ENCODE measurements around the gene C17orf107. TPM values are rescaled to one million over a fixed set of nuclear protein-coding genes. Genes with fewer than 3 reads are reported as not detected.

The C17orf107 gene
- polyA plus RNA-seq, 1 donor from 2014 or later = 0.45 TPM

GRCh38 chr17:4891411-4892410, 7.6 kb upstream of the C17orf107 start:
- H3K9ac ChIP-seq (ENCODE audit: low read length) = no peak overlapping the region
- no peak overlapping the region for H2AFZ ChIP-seq (ENCODE audit: low read depth, low read length)
- H3K27me3 ChIP-seq (ENCODE audit: insufficient read depth, low read depth, low read length) = no peaks in the 10 kb centered on the region
- no peak overlapping the region for H3K4me3 ChIP-seq (ENCODE audit: low read length)
- no peaks in the 10 kb centered on the region for H3K9me3 ChIP-seq (ENCODE audit: low read length)
- H3K79me2 ChIP-seq (replicated peaks; ENCODE audit: insufficient read depth, low read length) = no peaks in the 10 kb centered on the region
- no peaks in the 10 kb centered on the region for H3F3A ChIP-seq (ENCODE audit: insufficient read depth, low read length, poor library complexity, severe bottlenecking)
- TF ChIP-seq POLR2AphosphoS5 (IDR thresholded peaks at IDR 0.05) (no peak), EZH2 (IDR thresholded peaks at IDR 0.05; ENCODE audit: borderline replicate concordance, insufficient read depth, low read length, poor library complexity, severe bottlenecking) (no peak), EP300 (conservative IDR thresholded peaks at IDR 0.05; ENCODE audit: poor library complexity, severe bottlenecking) (no peak), TAF1 (IDR thresholded peaks at IDR 0.05; ENCODE audit: low read depth) (no peak), MXI1 (conservative IDR thresholded peaks at IDR 0.05; ENCODE audit: poor library complexity, severe bottlenecking) (no peak)
- TF ChIP-seq, protein P1, sequence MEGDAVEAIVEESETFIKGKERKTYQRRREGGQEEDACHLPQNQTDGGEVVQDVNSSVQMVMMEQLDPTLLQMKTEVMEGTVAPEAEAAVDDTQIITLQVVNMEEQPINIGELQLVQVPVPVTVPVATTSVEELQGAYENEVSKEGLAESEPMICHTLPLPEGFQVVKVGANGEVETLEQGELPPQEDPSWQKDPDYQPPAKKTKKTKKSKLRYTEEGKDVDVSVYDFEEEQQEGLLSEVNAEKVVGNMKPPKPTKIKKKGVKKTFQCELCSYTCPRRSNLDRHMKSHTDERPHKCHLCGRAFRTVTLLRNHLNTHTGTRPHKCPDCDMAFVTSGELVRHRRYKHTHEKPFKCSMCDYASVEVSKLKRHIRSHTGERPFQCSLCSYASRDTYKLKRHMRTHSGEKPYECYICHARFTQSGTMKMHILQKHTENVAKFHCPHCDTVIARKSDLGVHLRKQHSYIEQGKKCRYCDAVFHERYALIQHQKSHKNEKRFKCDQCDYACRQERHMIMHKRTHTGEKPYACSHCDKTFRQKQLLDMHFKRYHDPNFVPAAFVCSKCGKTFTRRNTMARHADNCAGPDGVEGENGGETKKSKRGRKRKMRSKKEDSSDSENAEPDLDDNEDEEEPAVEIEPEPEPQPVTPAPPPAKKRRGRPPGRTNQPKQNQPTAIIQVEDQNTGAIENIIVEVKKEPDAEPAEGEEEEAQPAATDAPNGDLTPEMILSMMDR (IDR thresholded peaks at IDR 0.05; ENCODE audit: poor library complexity, severe bottlenecking) = no peak
- no peaks in the 10 kb centered on the region for H3K9me2 ChIP-seq (ENCODE audit: insufficient read depth, low read length)
- no peaks in the 10 kb centered on the region for H3K36me3 ChIP-seq (ENCODE audit: insufficient read depth, low read length)
- H3K4me2 ChIP-seq (ENCODE audit: low read length) = no peak overlapping the region
- H4K20me1 ChIP-seq (ENCODE audit: insufficient read depth) = no peaks in the 10 kb centered on the region
- H3K27ac ChIP-seq (ENCODE audit: low read length) = no peak overlapping the region

GRCh38 chr17:4892499-4893221, 6.7 kb upstream of the C17orf107 start:
- TF ChIP-seq TAF1 (IDR thresholded peaks at IDR 0.05; ENCODE audit: low read depth) (no peak), MXI1 (conservative IDR thresholded peaks at IDR 0.05; ENCODE audit: poor library complexity, severe bottlenecking) (no peak), SMC3 (conservative IDR thresholded peaks at IDR 0.05; ENCODE audit: poor library complexity) (no peak), POLR2AphosphoS5 (IDR thresholded peaks at IDR 0.05) (no peak), REST (IDR thresholded peaks at IDR 0.05; ENCODE audit: borderline replicate concordance) (no peak), RAD21 (conservative IDR thresholded peaks at IDR 0.05) (no peak), EZH2 (IDR thresholded peaks at IDR 0.05; ENCODE audit: borderline replicate concordance, insufficient read depth, low read length, poor library complexity, severe bottlenecking) (no peak), EP300 (conservative IDR thresholded peaks at IDR 0.05; ENCODE audit: poor library complexity, severe bottlenecking) (no peak)
- TF ChIP-seq, protein P1 (IDR thresholded peaks at IDR 0.05; ENCODE audit: poor library complexity, severe bottlenecking) = no peak
- Histone ChIP-seq H4K20me1 (ENCODE audit: insufficient read depth) (no peaks in the 10 kb centered on the region), H3K27me3 (ENCODE audit: insufficient read depth, low read depth, low read length) (no peaks in the 10 kb centered on the region), H3K9ac (ENCODE audit: low read length) (no peak overlapping the region), H3K36me3 (ENCODE audit: insufficient read depth, low read length) (no peaks in the 10 kb centered on the region), H2AFZ (ENCODE audit: low read depth, low read length) (no peak overlapping the region), H3K9me3 (ENCODE audit: low read length) (no peaks in the 10 kb centered on the region), H3K27ac (ENCODE audit: low read length) (no peak overlapping the region), H3K79me2 (replicated peaks; ENCODE audit: insufficient read depth, low read length) (no peaks in the 10 kb centered on the region), H3K4me3 (ENCODE audit: low read length) (no peak overlapping the region), H3K4me2 (ENCODE audit: low read length) (no peak overlapping the region), H3K9me2 (ENCODE audit: insufficient read depth, low read length) (no peaks in the 10 kb centered on the region), H3F3A (ENCODE audit: insufficient read depth, low read length, poor library complexity, severe bottlenecking) (no peaks in the 10 kb centered on the region)

All from neural cell (in vitro differentiated cells).